SU-DHL-6 (cell line): ENCODE data around the gene VTI1A.

ENCODE experiments used
- H2AFZ ChIP-seq: fragments of 200-600 bp; sonication (generic); 2 replicates; pipeline ENCODE4 v1.6.1; 2014; ENCODE audit warnings: low read depth, mild to moderate bottlenecking, moderate library complexity, mixed read lengths, antibody characterized with exemption, low read length; ENCODE audit not compliant: severe bottlenecking
- H3F3A ChIP-seq: fragments of 200-600 bp; shearing (Covaris generic); 2 replicates; pipeline ENCODE4 v1.6.0; 2016; ENCODE audit warnings: antibody characterized with exemption, mild to moderate bottlenecking; ENCODE audit not compliant: insufficient read depth
- H3K27ac ChIP-seq: fragments of 200-600 bp; sonication (generic); 2 replicates; pipeline ENCODE4 v1.5.1; 2016; ENCODE audit warnings: low read depth, mild to moderate bottlenecking, low read length, moderate library complexity, mixed read lengths
- H3K27me3 ChIP-seq: fragments of 200-600 bp; sonication (generic), shearing (Covaris generic); 2 replicates; pipeline ENCODE4 v1.6.0; 2014; ENCODE audit warnings: mild to moderate bottlenecking, low read length
- H3K36me3 ChIP-seq: fragments of 200-600 bp; sonication (generic); 2 replicates; pipeline ENCODE4 v1.6.1; 2014; ENCODE audit warnings: mild to moderate bottlenecking, low read length, mixed read lengths
- H3K4me2 ChIP-seq: fragments of 300-600, 200-600 bp; shearing (Covaris generic), sonication (generic); 2 replicates; pipeline ENCODE4 v1.6.0; 2014; ENCODE audit warnings: low read length, low read depth, mild to moderate bottlenecking; ENCODE audit not compliant: poor library complexity, severe bottlenecking
- H3K4me3 ChIP-seq: fragments of 200-600 bp; sonication (generic); 2 replicates; pipeline ENCODE4 v1.5.1; 2014; ENCODE audit warnings: antibody characterized with exemption, low read length, mild to moderate bottlenecking, mixed read lengths; ENCODE audit not compliant: insufficient read depth, poor library complexity, severe bottlenecking
- H3K79me2 ChIP-seq: fragments of 200-600 bp; sonication (generic); 2 replicates; pipeline ENCODE4 v1.6.1; 2014; ENCODE audit warnings: mild to moderate bottlenecking, low read length, moderate library complexity; ENCODE audit not compliant: insufficient read depth
- H3K9ac ChIP-seq: fragments of 200-600 bp; sonication (generic); 2 replicates; pipeline ENCODE4 v1.7.0; 2014; ENCODE audit warnings: mild to moderate bottlenecking, low read length
- H3K9me2 ChIP-seq: fragments of 200-600 bp; sonication (generic); replicated peaks from 2 replicates; pipeline ENCODE4 v1.6.1; 2014; ENCODE audit warnings: low read length; ENCODE audit not compliant: insufficient read depth
- H3K9me3 ChIP-seq: fragments of 200-600 bp; sonication (generic); 2 replicates; pipeline ENCODE4 v1.6.1; 2014; ENCODE audit warnings: low read length, mixed read lengths; ENCODE audit not compliant: insufficient read depth
- H4K20me1 ChIP-seq: fragments of 200-600 bp; sonication (generic); 2 replicates; pipeline ENCODE4 v1.6.1; 2014; ENCODE audit warnings: low read depth, mild to moderate bottlenecking, antibody characterized with exemption, low read length, moderate library complexity, mixed read lengths
- CTCF ChIP-seq: fragments of 200-600 bp; sonication (generic); IDR thresholded peaks from one replicate; pipeline ENCODE4 v1.5.1; 2017; ENCODE audit warnings: antibody characterized with exemption, mild to moderate bottlenecking, low read length, moderate library complexity; ENCODE audit not compliant: insufficient read depth, poor library complexity, severe bottlenecking
- EZH2phosphoT487 ChIP-seq: fragments of 200-600 bp; sonication (generic), shearing (Covaris generic); conservative IDR thresholded peaks from 2 replicates; pipeline ENCODE4 v1.6.1; 2018; ENCODE audit warnings: mild to moderate bottlenecking, antibody characterized with exemption, low read length, moderate library complexity, mixed read lengths

The VTI1A gene

GRCh38 chr10:112426111-112426510, 20.9 kb upstream of the VTI1A start:
- Histone ChIP-seq H3F3A (0 out of 2 replicates have a peak, but pooled peaks cover 8% of the 10 kb centered on the region), H3K27me3 (no peaks in the 10 kb centered on the region), H3K36me3 (peaks cover 10% of the 10 kb centered on the region; the same call in 1 of the 2 replicates), H3K79me2 (no peaks in the 10 kb centered on the region), H3K4me3 (no peak overlapping the region), H3K9me2 (no peaks in the 10 kb centered on the region), H3K27ac (no peak overlapping the region), H3K4me2 (no peak overlapping the region), H2AFZ (no peak overlapping the region), H4K20me1 (no peaks in the 10 kb centered on the region), H3K9me3 (no peaks in the 10 kb centered on the region), H3K9ac (no peak overlapping the region)
- TF ChIP-seq EZH2phosphoT487 (no peak), CTCF (no peak)

GRCh38 chr10:112429147-112429546, 17.9 kb upstream of the VTI1A start:
- H3K4me3 ChIP-seq = no peak overlapping the region
- H3K36me3 ChIP-seq = peaks cover 36% of the 10 kb centered on the region
- no peaks in the 10 kb centered on the region for H3K27me3 ChIP-seq
- no peak overlapping the region for H2AFZ ChIP-seq
- no peak overlapping the region for H3K27ac ChIP-seq
- H3F3A ChIP-seq = 0 out of 2 replicates have a peak, but pooled peaks cover 8% of the 10 kb centered on the region
- no peaks in the 10 kb centered on the region for H3K9me3 ChIP-seq
- no peaks in the 10 kb centered on the region for H3K79me2 ChIP-seq
- H3K9me2 ChIP-seq = no peaks in the 10 kb centered on the region
- H4K20me1 ChIP-seq = no peaks in the 10 kb centered on the region
- TF ChIP-seq EZH2phosphoT487 (no peak), CTCF (no peak)
- no peak overlapping the region for H3K9ac ChIP-seq
- no peak overlapping the region for H3K4me2 ChIP-seq

GRCh38 chr10:112429654-112430230, 17.3 kb upstream of the VTI1A start:
- peaks cover 41% of the 10 kb centered on the region for H3K36me3 ChIP-seq
- no peak overlapping the region for H3K27ac ChIP-seq
- TF ChIP-seq CTCF (no peak), EZH2phosphoT487 (no peak)
- no peaks in the 10 kb centered on the region for H3K9me3 ChIP-seq
- H4K20me1 ChIP-seq = no peaks in the 10 kb centered on the region
- H2AFZ ChIP-seq = no peak overlapping the region
- no peak overlapping the region for H3K4me3 ChIP-seq
- no peaks in the 10 kb centered on the region for H3K79me2 ChIP-seq
- H3F3A ChIP-seq = 0 out of 2 replicates have a peak, but pooled peaks cover 8% of the 10 kb centered on the region
- H3K4me2 ChIP-seq = no peak overlapping the region
- no peak overlapping the region for H3K9ac ChIP-seq
- no peaks in the 10 kb centered on the region for H3K9me2 ChIP-seq
- no peaks in the 10 kb centered on the region for H3K27me3 ChIP-seq
